IMR-90 (cell line): Measurements from ENCODE around the gene XPC. TPM values are rescaled to one million over a fixed set of nuclear protein-coding genes. Genes with fewer than 3 reads are reported as not detected.

Source experiments
- ATAC-seq: fragments of 200-7000 bp; cut with Tn5 transposase; 2 replicates; pipeline ENCODE4 v1.9.1; 2020; ENCODE audit warnings: low read depth, mild to moderate bottlenecking, moderate library complexity
- BruUV-seq: library from RNA; stranded (reverse); fragments of 400-500 nt; replicated peaks from 2 replicates; lab custom pipeline; 2021; lab: Mats Ljungman, UMichigan
- CTCF ChIA-PET: fragments of 300-600 bp; formaldehyde crosslinking; extraction: SDS; loops from one replicate; lab custom pipeline; 2021; ENCODE audit warnings: antibody characterized with exemption; lab: Yijun Ruan, JAX
- POLR2A ChIA-PET: fragments of 300-600 bp; sonication (Branson Sonifier 250); formaldehyde crosslinking; loops from one replicate; lab custom pipeline; 2022; ENCODE audit warnings: antibody characterized with exemption; ENCODE audit not compliant: unreplicated experiment; lab: Charles Lee
- DNase-seq: peaks from one replicate; pipeline ENCODE4 v3.0.0; 2013
- H2AFZ ChIP-seq: replicated peaks from 2 replicates; pipeline ENCODE3; 2013; ENCODE audit warnings: low read length, mild to moderate bottlenecking; ENCODE audit not compliant: poor library complexity
- H2AK5ac ChIP-seq: 2 replicates; pipeline ENCODE4 v1.6.1; 2013; ENCODE audit warnings: low read depth, low read length, inconsistent platforms
- H2AK9ac ChIP-seq: replicated peaks from 2 replicates; pipeline ENCODE3; 2013; ENCODE audit warnings: mild to moderate bottlenecking, low read depth, low read length, moderate library complexity; ENCODE audit not compliant: poor library complexity
- H2BK120ac ChIP-seq: 2 replicates; pipeline ENCODE4 v1.6.1; 2013; ENCODE audit warnings: low read depth, low read length, inconsistent platforms
- H2BK15ac ChIP-seq: 3 replicates; pipeline ENCODE4 v1.6.1; 2013; ENCODE audit warnings: low read depth, low read length, inconsistent platforms
- H2BK20ac ChIP-seq: 2 replicates; pipeline ENCODE4 v1.6.1; 2013; ENCODE audit warnings: low read depth, mild to moderate bottlenecking, inconsistent platforms, low read length, moderate library complexity
- H2BK5ac ChIP-seq: 2 replicates; pipeline ENCODE4 v1.6.1; 2013; ENCODE audit warnings: mild to moderate bottlenecking, low read depth, low read length, inconsistent platforms; ENCODE audit not compliant: poor library complexity, severe bottlenecking
- H3K14ac ChIP-seq: replicated peaks from 2 replicates; pipeline ENCODE4 v1.6.1; 2013; ENCODE audit warnings: low read depth, low read length, inconsistent platforms
- H3K18ac ChIP-seq: 2 replicates; pipeline ENCODE4 v1.6.1; 2013; ENCODE audit warnings: low read depth, low read length, control low read depth
- H3K23ac ChIP-seq: 2 replicates; pipeline ENCODE4 v1.6.1; 2013; ENCODE audit warnings: low read depth, low read length, inconsistent platforms
- H3K27ac ChIP-seq: 2 replicates; pipeline ENCODE4 v1.5.1; 2013; ENCODE audit warnings: mild to moderate bottlenecking, control low read depth, low read length; ENCODE audit not compliant: insufficient read depth
- H3K27me3 ChIP-seq: 2 replicates; pipeline ENCODE4 v1.6.1; 2013; ENCODE audit warnings: low read length; ENCODE audit not compliant: control insufficient read depth, insufficient read depth
- H3K36me3 ChIP-seq: 2 replicates; pipeline ENCODE4 v1.6.1; 2013; ENCODE audit warnings: low read length, mixed read lengths; ENCODE audit not compliant: control insufficient read depth, insufficient read depth
- H3K4ac ChIP-seq: 2 replicates; pipeline ENCODE4 v1.6.1; 2013; ENCODE audit warnings: low read depth, low read length, inconsistent platforms
- H3K4me1 ChIP-seq: 2 replicates; pipeline ENCODE4 v1.6.1; 2013; ENCODE audit warnings: low read length, mixed read lengths; ENCODE audit not compliant: control insufficient read depth, insufficient read depth
- H3K4me2 ChIP-seq: 2 replicates; pipeline ENCODE4 v1.6.1; 2013; ENCODE audit warnings: low read depth, mild to moderate bottlenecking, control low read depth, low read length, moderate library complexity
- H3K4me3 ChIP-seq: 2 replicates; pipeline ENCODE4 v1.5.1; 2013; ENCODE audit warnings: low read depth, mild to moderate bottlenecking, control low read depth, low read length, moderate library complexity; ENCODE audit not compliant: insufficient read depth
- H3K56ac ChIP-seq: 2 replicates; pipeline ENCODE4 v1.6.1; 2013; ENCODE audit warnings: low read length, inconsistent platforms; ENCODE audit not compliant: insufficient read depth; ENCODE audit errors: extremely low read depth
- H3K79me1 ChIP-seq, 2 experiments: 2 replicates each; pipeline ENCODE4 v1.6.1; 2013; ENCODE audit warnings: low read length in 2 of 2, inconsistent platforms in 1 of 2, low read depth in 1 of 2
- H3K9ac ChIP-seq: 2 replicates; pipeline ENCODE4 v1.6.1; 2013; ENCODE audit warnings: low read depth, low read length, control low read depth
- H3K9me1 ChIP-seq: 2 replicates; pipeline ENCODE4 v1.6.1; 2013; ENCODE audit warnings: low read length, inconsistent platforms; ENCODE audit not compliant: insufficient read depth
- H3K9me3 ChIP-seq: 2 replicates; pipeline ENCODE4 v1.6.1; 2013; ENCODE audit warnings: low read length; ENCODE audit not compliant: control insufficient read depth, insufficient read depth
- H4K20me1 ChIP-seq: 2 replicates; pipeline ENCODE4 v1.6.1; 2013; ENCODE audit warnings: low read length, inconsistent platforms; ENCODE audit not compliant: insufficient read depth
- H4K5ac ChIP-seq: 2 replicates; pipeline ENCODE4 v1.6.1; 2013; ENCODE audit warnings: mild to moderate bottlenecking, low read depth, low read length, control low read depth
- H4K8ac ChIP-seq, 2 experiments: 2 replicates each; pipeline ENCODE4 v1.6.1; 2013; ENCODE audit warnings: low read depth in 2 of 2, low read length in 2 of 2, control low read depth in 1 of 2, inconsistent platforms in 1 of 2
- H4K91ac ChIP-seq: 2 replicates; pipeline ENCODE4 v1.6.1; 2013; ENCODE audit warnings: low read depth, low read length, inconsistent platforms; ENCODE audit not compliant: insufficient read depth
- CHD1 ChIP-seq: IDR thresholded peaks from 2 replicates; pipeline ENCODE4 v1.6.1; 2012; ENCODE audit warnings: low read depth, low read length, improper control_type of control experiment
- MAFK ChIP-seq: IDR thresholded peaks from 2 replicates; pipeline ENCODE4 v1.6.1; 2012; ENCODE audit warnings: low read depth, low read length, improper control_type of control experiment
- MAZ ChIP-seq: IDR thresholded peaks from 2 replicates; pipeline ENCODE4 v1.6.1; 2012; ENCODE audit warnings: low read depth, mild to moderate bottlenecking, low read length, improper control_type of control experiment, moderate library complexity, borderline replicate concordance
- NFE2L2 ChIP-seq: fragments of 150-350 bp; IDR thresholded peaks from 2 replicates; pipeline ENCODE4 v1.6.1; 2016; ENCODE audit warnings: low read depth, mild to moderate bottlenecking, low read length
- RFX5 ChIP-seq: IDR thresholded peaks from 2 replicates; pipeline ENCODE4 v1.8.0; 2012; ENCODE audit warnings: low read depth, mild to moderate bottlenecking, low read length, moderate library complexity
- SMC3 ChIP-seq: fragments of 150-350 bp; IDR thresholded peaks from 2 replicates; pipeline ENCODE4 v1.6.1; 2016; ENCODE audit warnings: low read depth, mild to moderate bottlenecking, antibody characterized with exemption, low read length, moderate library complexity
- WGBS, 2 experiments: methylation state at CpG; one replicate each; pipeline versions ENCODE4 v1.1.5 to v1.1.7; 2013; ENCODE audit warnings: missing lambda C conversion rate in 2 of 2; ENCODE audit not compliant: insufficient read length in 1 of 2; ENCODE audit errors: extremely low coverage in 2 of 2; 5-methylcytosine and 5-hydroxymethylcytosine counted together
- dilution Hi-C: fragments of 300-500 bp; cut with HindIII; formaldehyde crosslinking; loops from one replicate; pipeline ENCODE4 v1.14.3; 2018; ENCODE audit warnings: low sequenced_read_pairs; ENCODE audit not compliant: unreplicated experiment
- in situ Hi-C: fragments of 300-500 bp; cut with MboI; formaldehyde crosslinking; loops from 3 replicates; pipeline ENCODE4 v1.14.3; 2019; ENCODE audit warnings: low sequenced_read_pairs, inconsistent platforms, mixed read lengths
- intact Hi-C: fragments of 100-400 bp; cut with micrococcal nuclease; formaldehyde crosslinking; loops from 2 replicates; pipeline ENCODE4 v1.10.0; 2022
- polyA plus RNA-seq, 3 experiments: library from polyadenylated mRNA; depleted of rRNA; stranded (reverse); fragments of >200 nt; gene quantifications; 2 replicates each; pipeline ENCODE4 v1.2.3, GENCODE V29; 2012; ENCODE audit warnings: low replicate concordance in 1 of 3
- total RNA-seq: library from RNA; depleted of rRNA; stranded (reverse); fragments of >200 nt; gene quantifications from 2 replicates; pipeline ENCODE4 v1.2.3, GENCODE V29; 2012
- TF ChIP-seq, protein P1 (sequence below): fragments of 150-350 bp; IDR thresholded peaks from 2 replicates; pipeline ENCODE4 v1.6.1; 2017; ENCODE audit warnings: mild to moderate bottlenecking, antibody characterized with exemption, low read length, low read depth
- TF ChIP-seq, protein P2 (sequence below): fragments of 150-350 bp; IDR thresholded peaks from 2 replicates; pipeline ENCODE4 v1.6.1; 2016; ENCODE audit warnings: low read depth, mild to moderate bottlenecking, low read length, moderate library complexity, borderline replicate concordance

The XPC gene
- total and polyA plus RNA-seq, 2 of the 4 experiments (the other 2 are of a cell fraction), result 30.9 to 48.8 TPM

DNA sequence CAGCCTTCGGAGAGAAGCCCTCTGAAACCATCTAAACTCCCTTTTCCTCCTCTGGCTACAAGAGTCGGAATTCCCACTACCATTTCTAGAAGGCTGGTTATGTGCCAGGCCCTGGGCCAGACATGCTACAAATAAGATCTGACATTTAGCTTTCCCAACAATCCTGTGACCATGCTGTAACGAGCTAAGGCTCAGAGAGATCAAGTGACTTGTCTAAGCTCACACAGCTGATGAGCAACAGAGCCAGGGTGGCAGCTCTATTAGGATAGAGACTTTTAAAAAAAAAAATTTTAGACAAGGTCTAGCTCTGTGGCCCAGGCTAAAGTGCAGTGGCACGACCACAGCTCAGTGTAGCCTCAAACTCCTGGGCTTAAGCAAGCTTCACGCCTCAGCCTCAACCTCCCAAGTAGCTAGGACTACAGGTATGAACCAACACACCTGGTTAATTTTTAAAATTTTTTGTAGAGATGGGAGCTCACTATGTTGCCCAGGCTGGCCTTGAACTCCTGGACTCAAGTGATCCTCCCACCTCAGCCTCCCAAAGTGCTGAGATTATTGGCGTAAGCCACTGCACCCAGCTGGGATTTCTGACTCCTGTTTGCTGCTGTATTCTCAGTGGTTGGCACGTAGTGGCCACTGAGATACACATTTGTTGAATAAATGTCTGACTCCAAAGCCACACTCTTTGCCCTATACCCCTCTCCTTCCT, 34.8 kb upstream of the XPC start:
- Histone ChIP-seq H4K20me1 (no peaks in the 10 kb centered on the region), H2AK9ac (no peak overlapping the region), H3K9me1 (peaks cover 28% of the 10 kb centered on the region), H3K4me1 (peaks cover 28% of the 10 kb centered on the region), H3K23ac (no peak overlapping the region), H4K91ac (peak overlapping the region; percentile 93), H3K4me2 (no peak overlapping the region), H2AFZ (no peak overlapping the region), H3K4ac (peak overlapping the region; percentile 97), H3K27me3 (no peaks in the 10 kb centered on the region), H4K8ac (peak overlapping the region; percentile 48 to 74; a peak in 2 of 4 replicates), H2BK15ac (peak overlapping the region; percentile 56; the same call in 2 of the 3 replicates), H4K5ac (no peak overlapping the region; the same call in 1 of the 2 replicates), H3K56ac (no peak overlapping the region), H3K36me3 (no peaks in the 10 kb centered on the region), H2BK20ac (peak overlapping the region; percentile 97), H2BK5ac (no peak overlapping the region), H3K4me3 (no peak overlapping the region), H2BK120ac (peak overlapping the region; percentile 96), H3K9ac (no peak overlapping the region), H3K9me3 (no peaks in the 10 kb centered on the region), H3K27ac (peak overlapping the region; percentile 97; the same call in 1 of the 2 replicates), H2AK5ac (peak overlapping the region; percentile 88), H3K18ac (peak overlapping the region; percentile 97; the same call in 1 of the 2 replicates), H3K79me1 (no peaks in the 10 kb centered on the region), H3K14ac (0 out of 2 replicates have a peak overlapping the region, but pooled peaks have one; percentile 4)
- CTCF ChIA-PET, result interaction anchor here (1.0 to 1.7 kb wide), 3 partner anchors 10 to 48 kb away, joined by 3 to 5 read pairs (median 3); no protein-coding TSS in a partner anchor
- intact Hi-C loops (no loop called here), dilution Hi-C loops (no loop called here), in situ Hi-C loops (no loop called here)
- WGBS, 2 experiments, result 100% methylated on average over 1 of the region's 7 CpGs; no CpG with 5 or more reads in 1 of the 2 experiments
- no peak for TF ChIP-seq SMC3
- TF ChIP-seq CHD1, result no peak
- TF ChIP-seq, protein P1, sequence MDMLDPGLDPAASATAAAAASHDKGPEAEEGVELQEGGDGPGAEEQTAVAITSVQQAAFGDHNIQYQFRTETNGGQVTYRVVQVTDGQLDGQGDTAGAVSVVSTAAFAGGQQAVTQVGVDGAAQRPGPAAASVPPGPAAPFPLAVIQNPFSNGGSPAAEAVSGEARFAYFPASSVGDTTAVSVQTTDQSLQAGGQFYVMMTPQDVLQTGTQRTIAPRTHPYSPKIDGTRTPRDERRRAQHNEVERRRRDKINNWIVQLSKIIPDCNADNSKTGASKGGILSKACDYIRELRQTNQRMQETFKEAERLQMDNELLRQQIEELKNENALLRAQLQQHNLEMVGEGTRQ, result no peak
- no peak for TF ChIP-seq NFE2L2
- no peak for TF ChIP-seq RFX5
- TF ChIP-seq, protein P2, sequence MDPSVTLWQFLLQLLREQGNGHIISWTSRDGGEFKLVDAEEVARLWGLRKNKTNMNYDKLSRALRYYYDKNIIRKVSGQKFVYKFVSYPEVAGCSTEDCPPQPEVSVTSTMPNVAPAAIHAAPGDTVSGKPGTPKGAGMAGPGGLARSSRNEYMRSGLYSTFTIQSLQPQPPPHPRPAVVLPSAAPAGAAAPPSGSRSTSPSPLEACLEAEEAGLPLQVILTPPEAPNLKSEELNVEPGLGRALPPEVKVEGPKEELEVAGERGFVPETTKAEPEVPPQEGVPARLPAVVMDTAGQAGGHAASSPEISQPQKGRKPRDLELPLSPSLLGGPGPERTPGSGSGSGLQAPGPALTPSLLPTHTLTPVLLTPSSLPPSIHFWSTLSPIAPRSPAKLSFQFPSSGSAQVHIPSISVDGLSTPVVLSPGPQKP, result no peak
- TF ChIP-seq MAZ, result no peak
- no peak for TF ChIP-seq MAFK
- ATAC-seq (no peak), DNase-seq (no peak)
- POLR2A ChIA-PET, result no interaction called here
- no TSS peak for BruUV-seq
